HepG2 (cell line): ENCODE results near the gene AHCYL1. TPM values are rescaled to one million over a fixed set of nuclear protein-coding genes. Genes with fewer than 3 reads are reported as not detected.

Experiments used
- ADNP ChIP-seq: sonication (generic); formaldehyde crosslinking; IDR thresholded peaks from 2 replicates; pipeline ENCODE4 v1.4.0; 2020; ENCODE audit warnings: missing genetic modification reagents
- BCL6 ChIP-seq: IDR thresholded peaks from 2 replicates; pipeline ENCODE4 v1.6.1; 2016; ENCODE audit warnings: missing genetic modification reagents, missing compliant biosample characterization
- DDIT3 ChIP-seq: sonication (generic); formaldehyde crosslinking; IDR thresholded peaks from 2 replicates; pipeline ENCODE4 v1.4.0; 2020; ENCODE audit warnings: mild to moderate bottlenecking, missing genetic modification reagents
- FOXJ3 ChIP-seq: sonication (generic); formaldehyde crosslinking; IDR thresholded peaks from 2 replicates; pipeline ENCODE4 v1.4.0; 2020; ENCODE audit warnings: missing genetic modification reagents, mild to moderate bottlenecking, borderline replicate concordance
- FOXP1 ChIP-seq, 2 experiments: fragments of 450-650 bp in 1 of 2; IDR thresholded peaks; 2 replicates each; pipeline ENCODE4 v1.6.1; 2017 to 2018; ENCODE audit warnings: antibody characterized with exemption in 1 of 2
- GABPA ChIP-seq, 2 experiments: IDR thresholded peaks; 2 replicates each; pipeline ENCODE4 v1.6.1; 2011 to 2016; ENCODE audit warnings: low read depth in 2 of 2, low read length in 1 of 2, missing biosample characterization in 1 of 2, missing genetic modification characterization in 1 of 2
- GRHL1 ChIP-seq: sonication (generic); formaldehyde crosslinking; conservative IDR thresholded peaks from 2 replicates; pipeline ENCODE4 v1.8.0; 2022; ENCODE audit warnings: missing genetic modification reagents
- GTF2F1 ChIP-seq: fragments of 150-350 bp; IDR thresholded peaks from 2 replicates; pipeline ENCODE4 v1.6.1; 2014; ENCODE audit warnings: low read length
- HDAC2 ChIP-seq: sonication (generic); formaldehyde crosslinking; IDR thresholded peaks from 2 replicates; pipeline ENCODE4 v1.4.0; 2020; ENCODE audit warnings: missing genetic modification reagents
- HNF4A ChIP-seq: sonication (generic); formaldehyde crosslinking; IDR thresholded peaks from 2 replicates; pipeline ENCODE4 v1.4.0; 2020; ENCODE audit warnings: missing genetic modification reagents
- HOXA3 ChIP-seq: sonication (generic); formaldehyde crosslinking; IDR thresholded peaks from 2 replicates; pipeline ENCODE4 v1.5.0; 2020; ENCODE audit warnings: missing genetic modification reagents
- NFIC ChIP-seq: IDR thresholded peaks from 2 replicates; pipeline ENCODE4 v1.6.1; 2012; ENCODE audit warnings: mild to moderate bottlenecking, low read length, inconsistent platforms
- NR2F2 ChIP-seq: IDR thresholded peaks from 2 replicates; pipeline ENCODE4 v1.6.1; 2012; ENCODE audit warnings: low read depth, inconsistent platforms, borderline replicate concordance
- PAF1 ChIP-seq: IDR thresholded peaks from 2 replicates; pipeline ENCODE4 v1.6.1; 2016; ENCODE audit warnings: missing genetic modification reagents, missing compliant biosample characterization
- PAXIP1 ChIP-seq: sonication (generic); formaldehyde crosslinking; conservative IDR thresholded peaks from 2 replicates; pipeline ENCODE4 v1.4.0; 2020; ENCODE audit warnings: mild to moderate bottlenecking, missing genetic modification reagents, moderate library complexity
- PBX3 ChIP-seq: sonication (generic); formaldehyde crosslinking; IDR thresholded peaks from 2 replicates; pipeline ENCODE4 v1.8.1; 2023; ENCODE audit warnings: missing genetic modification reagents, inconsistent platforms, borderline replicate concordance
- POGZ ChIP-seq: sonication (generic); formaldehyde crosslinking; IDR thresholded peaks from 2 replicates; pipeline ENCODE4 v1.4.0; 2020; ENCODE audit warnings: mild to moderate bottlenecking, missing genetic modification reagents
- SNAI1 ChIP-seq: sonication (generic); formaldehyde crosslinking; IDR thresholded peaks from 2 replicates; pipeline ENCODE4 v1.5.0; 2020; ENCODE audit warnings: mild to moderate bottlenecking, missing genetic modification reagents, borderline replicate concordance
- SOX5 ChIP-seq: IDR thresholded peaks from 2 replicates; pipeline ENCODE4 v1.6.1; 2016; ENCODE audit warnings: borderline replicate concordance
- TBX2 ChIP-seq: sonication (generic); formaldehyde crosslinking; IDR thresholded peaks from 2 replicates; pipeline ENCODE4 v1.5.0; 2020; ENCODE audit warnings: missing genetic modification reagents, mild to moderate bottlenecking, borderline replicate concordance
- TEAD3 ChIP-seq: optimal IDR thresholded peaks from 2 replicates; pipeline ENCODE3; 2016; ENCODE audit warnings: borderline replicate concordance
- ZNF205 ChIP-seq: IDR thresholded peaks from 2 replicates; pipeline ENCODE4 v1.6.1; 2018; ENCODE audit warnings: missing biosample characterization, missing genetic modification reagents
- ZNF468 ChIP-seq: sonication (generic); formaldehyde crosslinking; IDR thresholded peaks from 2 replicates; pipeline ENCODE4 v1.8.0; 2022; ENCODE audit warnings: mild to moderate bottlenecking, moderate library complexity, missing genetic modification reagents
- ZNF562 ChIP-seq: sonication (generic); formaldehyde crosslinking; IDR thresholded peaks from 2 replicates; pipeline ENCODE4 v1.8.0; 2022; ENCODE audit warnings: missing genetic modification reagents, borderline replicate concordance
- ZNF879 ChIP-seq: sonication (generic); formaldehyde crosslinking; IDR thresholded peaks from 2 replicates; pipeline ENCODE4 v1.8.1; 2023; ENCODE audit warnings: missing genetic modification reagents
- polyA plus RNA-seq, 8 experiments: library from polyadenylated mRNA; depleted of rRNA in 3 of 8; stranded (reverse) in 7 of 8; unstranded in 1 of 8; fragments of >200 nt; fragmentation: Illumina TruSeq in 4 of 8; extraction: Trizol in 4 of 8; gene quantifications; 2 replicates each; pipeline versions ENCODE4 v1.2.1 to v1.2.3, GENCODE V29; 2011 to 2016; ENCODE audit warnings: low read depth in 4 of 8, missing spikeins in 1 of 8, mixed read lengths in 1 of 8; ENCODE audit not compliant: insufficient read depth in 1 of 8
- total RNA-seq, 5 experiments: library from RNA; depleted of rRNA; stranded (reverse); fragments of >200 nt; fragmentation: Illumina TruSeq; extraction: Trizol; gene quantifications; 2 replicates each; pipeline ENCODE4 v1.2.3, GENCODE V29; 2016; ENCODE audit warnings: low read depth in 1 of 5

Gene AHCYL1
- total and polyA plus RNA-seq, 2 of the 13 experiments (the other 11 are each of a cell fraction or from before 2014, with no cell fraction given), result 40.9 to 76.3 TPM

GRCh38 chr1:109978761-109979488, 5.6 kb upstream of the AHCYL1 start (continued):
- no peak for TF ChIP-seq GRHL1 (CRISPR knock-in tag)
- peak; percentile 42; the same call in 1 of the 2 replicates for TF ChIP-seq SOX5 (CRISPR knock-in tag)
- no peak for TF ChIP-seq PAF1 (CRISPR knock-in tag)
- TF ChIP-seq HOXA3 (CRISPR knock-in tag), result no peak
- peak; percentile 97 for TF ChIP-seq ZNF205 (CRISPR knock-in tag)
- TF ChIP-seq ZNF562, result no peak
- peak; percentile 58 for TF ChIP-seq HDAC2 (CRISPR knock-in tag)
- TF ChIP-seq PBX3 (CRISPR knock-in tag), result no peak
- no peak for TF ChIP-seq GABPA (IDR thresholded peaks at IDR 0.05; ENCODE audit: low read depth, low read length)
- no peak for TF ChIP-seq GABPA (CRISPR knock-in tag; IDR thresholded peaks at IDR 0.05; ENCODE audit: low read depth)
- no peak for TF ChIP-seq FOXP1 (IDR thresholded peaks at IDR 0.05)
- TF ChIP-seq FOXP1 (CRISPR knock-in tag; IDR thresholded peaks at IDR 0.05), result peak; percentile 82
- TF ChIP-seq BCL6, result peak; percentile 30; the same call in 1 of the 2 replicates
- no peak for TF ChIP-seq SNAI1 (CRISPR knock-in tag)
- peak; percentile 64 for TF ChIP-seq PAXIP1 (CRISPR knock-in tag)
- TF ChIP-seq DDIT3 (CRISPR knock-in tag), result no peak
- 0 out of 2 replicates have a peak, but pooled peaks have one; percentile 27 for TF ChIP-seq NFIC
- TF ChIP-seq FOXJ3 (CRISPR knock-in tag), result peak; percentile 69; the same call in 1 of the 2 replicates
- 0 out of 2 replicates have a peak, but pooled peaks have one; percentile 31 for TF ChIP-seq ADNP (CRISPR knock-in tag)
- peak; percentile 37; the same call in 1 of the 2 replicates for TF ChIP-seq TBX2
- no peak for TF ChIP-seq GTF2F1
- no peak for TF ChIP-seq ZNF468
- TF ChIP-seq TEAD3, result peak; percentile 4
- TF ChIP-seq HNF4A (CRISPR knock-in tag), result peak; percentile 92
- no peak for TF ChIP-seq ZNF879 (CRISPR knock-in tag)
- no peak for TF ChIP-seq NR2F2
- peak; percentile 68 for TF ChIP-seq POGZ (CRISPR knock-in tag)
